Fibroblast of skin of back (primary cell): ENCODE results near the gene HOOK2. TPM values are rescaled to one million over a fixed set of nuclear protein-coding genes. Genes with fewer than 3 reads are reported as not detected.
A peak's percentile ranks its signal among the peaks of the same experiment; 100 is the strongest.
"Not testable (repeated sequence)": the region's sequence is repeated elsewhere in the genome, so short reads cannot be mapped to it uniquely, and the experiment has no call there.

Source experiments
- DNase-seq: peaks from one replicate; pipeline ENCODE4 v3.0.0-alpha.2; 2013
- polyA plus RNA-seq, 2 experiments: library from polyadenylated mRNA; unstranded; fragments of 120-200 nt; gene quantifications; one replicate each; pipeline ENCODE4 v1.2.1, GENCODE V29; 2013; ENCODE audit not compliant: insufficient read length in 2 of 2

Gene HOOK2, protein sequence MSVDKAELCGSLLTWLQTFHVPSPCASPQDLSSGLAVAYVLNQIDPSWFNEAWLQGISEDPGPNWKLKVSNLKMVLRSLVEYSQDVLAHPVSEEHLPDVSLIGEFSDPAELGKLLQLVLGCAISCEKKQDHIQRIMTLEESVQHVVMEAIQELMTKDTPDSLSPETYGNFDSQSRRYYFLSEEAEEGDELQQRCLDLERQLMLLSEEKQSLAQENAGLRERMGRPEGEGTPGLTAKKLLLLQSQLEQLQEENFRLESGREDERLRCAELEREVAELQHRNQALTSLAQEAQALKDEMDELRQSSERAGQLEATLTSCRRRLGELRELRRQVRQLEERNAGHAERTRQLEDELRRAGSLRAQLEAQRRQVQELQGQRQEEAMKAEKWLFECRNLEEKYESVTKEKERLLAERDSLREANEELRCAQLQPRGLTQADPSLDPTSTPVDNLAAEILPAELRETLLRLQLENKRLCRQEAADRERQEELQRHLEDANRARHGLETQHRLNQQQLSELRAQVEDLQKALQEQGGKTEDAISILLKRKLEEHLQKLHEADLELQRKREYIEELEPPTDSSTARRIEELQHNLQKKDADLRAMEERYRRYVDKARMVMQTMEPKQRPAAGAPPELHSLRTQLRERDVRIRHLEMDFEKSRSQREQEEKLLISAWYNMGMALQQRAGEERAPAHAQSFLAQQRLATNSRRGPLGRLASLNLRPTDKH
- polyA plus RNA-seq (2013, experiment 1 of 2; ENCODE audit: insufficient read length) = 20.7 TPM
- 21.8 TPM for polyA plus RNA-seq (2013, experiment 2 of 2; ENCODE audit: insufficient read length)

DNA sequence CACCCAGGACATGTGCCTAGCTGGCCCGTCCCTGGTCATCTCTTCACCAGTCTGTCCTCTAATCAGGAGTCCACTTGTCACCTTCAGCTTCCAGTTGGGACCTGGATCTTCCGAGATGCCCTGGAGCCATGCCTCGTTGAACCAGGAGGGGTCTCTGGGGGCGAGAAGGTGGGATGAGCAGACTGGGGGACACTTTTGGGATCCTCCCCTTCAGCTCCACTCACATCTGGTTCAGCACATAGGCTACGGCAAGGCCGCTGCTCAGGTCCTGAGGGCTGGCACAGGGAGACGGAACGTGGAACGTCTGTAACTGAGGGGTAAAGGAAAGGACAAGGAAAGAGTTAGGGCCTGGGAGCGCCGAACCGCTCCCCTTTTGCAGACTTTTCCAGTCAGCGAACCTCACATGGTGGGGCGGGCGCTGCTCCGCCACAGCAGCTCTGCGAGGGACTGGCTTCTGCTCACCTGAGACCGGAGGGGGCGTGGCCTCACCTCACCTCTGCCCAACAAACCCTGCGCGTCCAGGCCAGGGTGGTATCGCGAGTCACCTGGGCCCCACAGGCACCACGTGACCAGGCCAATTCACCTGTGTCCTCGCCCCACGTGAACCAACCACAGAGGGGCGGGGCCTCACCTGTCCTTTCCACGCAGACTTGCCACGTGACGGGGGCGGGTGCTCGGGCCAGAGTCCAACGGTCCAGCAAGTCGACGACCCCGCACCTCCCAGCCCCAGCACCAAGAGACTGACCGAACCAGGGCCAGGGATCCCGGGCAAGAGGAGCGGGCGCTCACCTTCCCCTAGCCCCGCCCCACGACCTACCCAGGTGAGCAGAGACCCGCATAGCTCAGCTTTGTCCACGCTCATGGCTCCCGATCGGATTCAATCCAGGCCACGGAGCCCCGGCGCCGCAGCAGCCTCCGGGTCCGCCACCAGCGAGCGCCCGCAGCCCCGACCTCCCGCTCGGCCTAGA lies at the start of gene HOOK2:
Gene HOOK2 (minus strand): TSS at position 965 of the 968 bp plus-strand sequence. CDS start 103 bp downstream, at position 862.
- no peak for DNase-seq

GRCh38 chr19:12821761-12822160 lies 46.4 kb upstream of the HOOK2 start:
- no peak for DNase-seq

DNA sequence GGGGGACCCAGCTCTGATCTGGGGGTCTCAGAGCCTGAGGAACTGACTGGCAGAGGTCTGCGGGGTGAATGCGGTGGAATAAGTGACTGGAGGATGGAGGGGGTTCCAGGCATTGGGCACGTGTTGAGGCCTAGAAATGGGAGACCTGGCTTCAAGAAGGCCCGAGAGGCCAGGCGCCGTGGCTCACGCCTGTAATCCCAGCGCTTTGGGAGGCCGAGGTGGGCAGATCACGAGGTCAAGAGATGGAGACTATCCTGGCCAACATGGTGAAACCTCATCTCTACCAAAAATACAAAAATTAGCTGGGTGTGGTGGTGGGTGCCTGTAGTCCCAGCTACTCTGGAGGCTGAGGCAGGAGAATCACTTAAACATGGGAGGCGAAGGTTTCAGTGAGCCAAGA lies 42.5 kb upstream of the HOOK2 start:
- DNase-seq = not testable (repeated sequence)

GRCh38 chr19:12817188-12817587 lies 41.8 kb upstream of the HOOK2 start:
- not testable (repeated sequence) for DNase-seq

GRCh38 chr19:12815088-12815487 lies 39.7 kb upstream of the HOOK2 start:
- no peak for DNase-seq

DNA sequence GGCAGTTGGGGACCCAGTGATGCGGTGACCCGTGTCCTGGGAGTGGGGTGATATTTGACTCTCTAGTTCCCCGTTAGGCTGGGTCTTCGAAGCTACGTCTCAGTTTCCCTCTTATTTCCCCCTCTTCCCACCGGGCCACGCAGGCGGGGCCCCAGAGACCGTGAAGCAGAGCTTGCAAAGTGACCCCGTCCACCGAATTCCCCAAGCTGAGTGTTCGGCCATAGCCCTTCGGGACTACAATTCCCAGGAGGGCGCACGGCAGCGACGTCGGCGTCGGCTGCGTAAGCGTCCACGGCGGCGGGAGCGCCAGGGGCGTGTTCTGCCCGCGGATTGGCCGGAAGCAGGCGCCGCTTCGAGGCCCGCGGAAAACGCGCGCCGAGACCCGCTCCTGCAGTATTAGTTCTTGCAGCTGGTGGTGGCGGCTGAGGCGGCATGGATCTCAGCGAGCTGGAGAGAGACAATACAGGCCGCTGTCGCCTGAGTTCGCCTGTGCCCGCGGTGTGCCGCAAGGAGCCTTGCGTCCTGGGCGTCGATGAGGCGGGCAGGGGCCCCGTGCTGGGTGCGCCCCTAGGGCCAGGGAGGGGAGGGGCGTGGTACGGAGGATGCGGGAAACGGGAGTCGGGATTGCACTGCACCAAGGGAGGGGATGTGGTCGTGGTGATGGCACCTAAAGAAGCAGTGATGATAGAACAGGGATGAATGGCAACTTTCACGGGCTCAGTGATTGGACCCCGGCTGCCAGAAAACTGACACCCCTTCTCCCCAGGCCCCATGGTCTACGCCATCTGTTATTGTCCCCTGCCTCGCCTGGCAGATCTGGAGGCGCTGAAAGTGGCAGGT lies 31.1 kb upstream of the HOOK2 start, which contains the start of gene RNASEH2A:
Gene RNASEH2A (plus strand): TSS at position 343 of the 840 bp plus-strand sequence. CDS start 90 bp downstream, at position 433.
- DNase-seq = peak; percentile 91

DNA sequence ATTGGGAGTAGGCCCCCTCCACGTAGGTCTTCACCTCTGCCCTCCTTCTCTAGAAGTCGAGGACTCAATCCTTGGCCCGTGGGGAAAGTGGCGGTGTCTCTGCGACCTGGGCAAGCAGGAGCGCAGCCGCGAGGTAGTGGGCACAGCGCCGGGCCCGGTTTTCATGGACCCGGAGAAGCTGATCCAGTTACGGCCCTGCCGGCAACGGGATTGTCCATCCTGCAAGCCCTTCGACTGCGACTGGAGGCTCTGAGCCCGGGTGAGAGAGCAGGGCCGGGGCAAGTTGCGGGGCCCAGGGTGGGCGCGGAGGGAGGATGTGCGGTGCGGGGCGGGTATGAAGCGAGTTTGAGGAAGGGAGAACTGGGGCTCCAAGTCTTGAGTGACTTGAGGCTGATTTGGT lies 28.7 kb upstream of the HOOK2 start:
- DNase-seq = no peak

DNA sequence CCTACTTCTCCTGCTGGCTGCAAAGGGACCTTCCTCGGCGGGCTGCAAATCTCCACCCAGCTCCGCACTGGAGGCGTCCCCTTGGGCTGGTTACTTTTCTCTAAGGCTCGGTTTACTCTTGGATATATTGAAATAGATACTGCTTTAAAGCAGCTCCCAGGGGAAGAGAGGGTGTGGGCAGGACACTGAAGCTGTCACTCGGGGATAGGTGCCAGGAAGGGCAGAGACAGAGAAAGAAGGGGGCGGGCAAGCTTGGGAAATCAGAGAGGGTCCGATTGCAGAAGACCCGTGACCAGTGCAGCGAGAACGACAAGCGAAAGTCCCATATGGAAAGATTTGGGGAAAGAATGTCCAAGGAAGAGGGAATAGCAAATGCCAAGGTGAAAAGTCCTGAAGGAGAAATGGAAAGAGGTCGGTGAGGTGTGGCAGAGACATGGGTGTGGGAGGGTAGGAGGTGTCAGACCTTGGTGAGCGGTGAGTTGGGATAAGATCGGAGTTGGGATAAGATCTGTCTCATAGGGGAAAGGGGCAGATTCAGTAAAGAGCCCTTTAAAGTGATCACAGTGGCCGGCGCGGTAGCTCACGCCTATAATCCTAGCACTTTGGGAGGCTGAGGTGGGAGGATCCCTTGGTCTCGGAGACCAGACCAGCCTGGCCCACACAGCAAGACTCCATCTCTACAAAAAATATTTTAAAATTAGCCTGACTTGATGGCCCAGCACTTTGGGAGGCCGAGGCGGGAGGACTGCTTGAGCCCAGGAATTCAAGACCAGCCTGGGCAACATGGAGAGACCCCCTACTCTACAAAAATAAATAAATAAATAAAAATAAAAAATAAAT lies 27.1 kb upstream of the HOOK2 start:
- DNase-seq = no peak

DNA sequence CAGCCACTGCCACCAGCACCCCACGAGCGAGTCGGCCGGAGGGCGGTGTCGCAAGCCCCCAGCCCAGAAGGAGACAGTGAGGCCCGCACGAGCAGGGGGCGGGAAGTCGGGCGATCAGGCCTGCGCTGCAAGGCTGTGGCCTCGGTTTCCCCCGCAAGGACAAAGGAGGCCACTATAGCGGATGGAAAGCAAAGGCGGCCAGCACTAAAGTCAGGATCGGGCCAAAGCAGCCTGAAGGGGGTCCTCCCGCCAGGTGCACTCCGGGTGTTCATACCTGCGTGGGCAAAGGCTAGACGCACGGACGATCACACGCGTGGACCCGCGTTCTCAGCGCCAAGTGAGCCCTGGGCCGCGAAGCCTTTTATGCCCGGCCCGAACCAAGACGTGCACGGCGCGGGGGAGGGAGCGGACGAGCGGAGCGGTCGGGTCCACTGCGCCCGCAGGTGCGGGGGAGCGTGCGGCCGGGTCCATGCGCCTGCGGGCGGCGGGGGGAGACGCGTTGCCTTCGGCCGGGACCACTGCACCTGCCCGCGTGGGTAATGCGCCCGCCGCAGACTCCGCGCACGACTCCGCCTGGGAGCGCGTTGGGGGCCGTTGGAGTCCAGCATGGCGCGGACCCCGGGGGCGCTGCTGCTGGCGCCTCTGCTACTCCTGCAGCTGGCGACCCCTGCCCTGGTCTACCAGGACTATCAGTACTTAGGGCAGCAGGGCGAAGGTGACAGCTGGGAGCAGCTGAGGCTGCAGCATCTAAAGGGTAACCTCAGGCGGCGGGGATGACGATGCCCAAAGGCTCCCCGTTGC lies 26.3 kb upstream of the HOOK2 start, which contains the start of the genes PRDX2 and THSD8:
Gene PRDX2 (minus strand): TSS at position 335 of the 801 bp plus-strand sequence. CDS start 539 bp downstream, outside the sequence.
Gene THSD8 (plus strand): TSS at position 604 of the 801 bp plus-strand sequence. CDS start 3 bp downstream, at position 607.
- peak; percentile 64 for DNase-seq

DNA sequence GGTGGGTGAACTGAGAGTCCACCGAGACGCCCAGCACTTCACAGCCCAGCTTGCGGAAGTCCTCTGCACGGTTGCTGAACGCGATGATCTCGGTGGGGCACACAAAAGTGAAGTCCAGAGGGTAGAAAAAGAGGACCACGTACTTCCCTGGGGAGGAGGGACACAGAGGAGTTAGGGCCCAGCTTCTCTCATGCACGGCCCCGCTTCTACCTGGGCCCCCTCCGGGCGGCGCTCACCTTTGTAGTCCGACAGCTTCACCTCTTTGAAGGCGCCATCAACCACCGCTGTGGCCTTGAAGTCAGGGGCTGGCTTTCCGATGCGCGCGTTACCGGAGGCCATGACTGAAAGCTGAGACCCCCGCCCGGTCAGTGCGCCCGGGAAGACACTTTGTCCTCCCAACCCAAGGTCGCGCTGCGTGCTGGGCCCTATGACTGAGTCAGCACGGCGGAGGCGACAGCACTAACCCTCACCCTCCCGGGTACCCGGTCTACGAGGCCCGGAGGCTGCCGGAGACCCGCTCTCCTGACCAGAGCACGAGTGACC lies 25.6 kb upstream of the HOOK2 start:
- DNase-seq = no peak

- no peak for DNase-seq
Observed at GRCh38 chr19:12800466-12800770, 25.1 kb upstream of the HOOK2 start.

DNA sequence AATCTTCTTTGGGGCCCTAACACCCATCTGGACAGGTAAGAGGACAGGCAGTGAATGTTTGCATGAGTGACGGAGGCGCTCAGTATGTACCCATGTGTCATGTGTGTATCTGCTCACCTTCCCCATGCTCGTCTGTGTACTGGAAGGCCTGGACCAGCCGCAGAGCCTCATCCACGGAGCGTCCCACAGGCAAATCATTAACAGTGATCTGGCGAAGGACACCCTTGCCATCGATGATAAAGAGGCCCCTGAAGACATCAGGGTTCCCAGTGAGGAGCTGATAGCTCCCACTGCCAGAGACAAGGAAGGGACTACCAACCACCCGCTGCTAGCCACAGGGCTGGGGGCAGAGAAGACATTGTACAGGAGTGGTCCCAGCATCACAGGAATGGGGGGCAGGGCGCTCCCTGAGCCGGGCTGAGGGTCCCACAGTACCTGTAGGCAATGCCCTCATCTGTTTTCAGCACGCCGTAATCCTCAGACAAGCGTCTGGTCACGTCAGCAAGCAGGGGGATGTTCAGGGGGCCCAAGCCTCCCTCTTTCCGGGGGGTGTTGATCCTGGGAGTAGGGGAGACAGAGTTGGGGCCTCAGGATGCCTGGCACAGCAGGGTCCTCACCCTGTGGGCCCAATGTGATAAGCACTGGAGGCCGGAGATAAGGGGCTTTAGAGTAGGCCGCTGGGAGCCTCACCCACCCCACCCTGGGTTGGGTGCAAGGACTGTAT lies 24.6 kb upstream of the HOOK2 start:
- no peak for DNase-seq

- DNase-seq = not testable (repeated sequence)
Observed at GRCh38 chr19:12797607-12798006, 22.3 kb upstream of the HOOK2 start.

- DNase-seq = no peak
Observed at GRCh38 chr19:12797141-12797587, 21.8 kb upstream of the HOOK2 start.

DNA sequence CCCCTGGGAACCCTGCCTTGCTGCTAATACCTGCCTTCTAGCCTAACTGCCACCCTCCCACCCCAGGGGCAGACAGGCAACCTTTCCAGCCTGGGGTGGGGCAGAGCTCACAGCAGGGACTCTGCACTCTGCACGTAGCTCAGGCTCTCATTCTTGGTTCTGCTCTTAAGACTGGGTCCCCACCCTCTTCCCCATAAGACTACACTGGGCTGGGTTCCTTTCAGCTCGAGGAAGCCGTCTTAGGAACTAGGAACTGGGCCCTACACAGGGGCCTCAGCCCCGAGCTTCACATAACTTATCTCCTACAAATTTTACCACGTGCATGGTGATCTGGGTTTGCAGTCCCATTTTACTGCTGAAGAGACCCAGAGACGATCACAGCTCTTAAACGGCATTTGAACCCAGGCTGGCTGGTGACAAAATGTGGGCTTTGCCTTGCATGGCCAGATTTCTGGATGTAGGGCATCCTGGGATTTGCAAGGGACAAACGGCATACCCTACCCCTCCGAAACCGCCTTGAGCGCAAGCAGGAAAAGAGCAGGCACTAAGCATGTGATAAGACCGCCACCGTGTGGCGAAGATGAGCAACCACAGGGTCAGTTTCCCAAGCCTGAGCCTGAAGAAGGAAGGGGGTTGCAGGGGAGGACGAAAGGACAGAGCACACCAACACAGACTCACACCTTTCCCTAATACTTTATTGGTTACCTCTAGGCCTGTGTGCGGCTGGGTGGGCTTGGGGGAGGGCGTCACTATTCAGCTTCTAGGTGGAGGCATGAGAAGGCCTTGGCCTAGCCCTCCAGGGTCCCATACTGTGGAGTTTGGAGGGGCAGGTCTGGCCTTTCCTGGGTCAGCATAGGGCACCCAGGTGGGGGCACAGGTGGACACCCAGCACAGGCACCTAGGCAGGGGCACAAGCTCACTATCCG lies 21.1 kb upstream of the HOOK2 start:
- peak; percentile 79 for DNase-seq

DNA sequence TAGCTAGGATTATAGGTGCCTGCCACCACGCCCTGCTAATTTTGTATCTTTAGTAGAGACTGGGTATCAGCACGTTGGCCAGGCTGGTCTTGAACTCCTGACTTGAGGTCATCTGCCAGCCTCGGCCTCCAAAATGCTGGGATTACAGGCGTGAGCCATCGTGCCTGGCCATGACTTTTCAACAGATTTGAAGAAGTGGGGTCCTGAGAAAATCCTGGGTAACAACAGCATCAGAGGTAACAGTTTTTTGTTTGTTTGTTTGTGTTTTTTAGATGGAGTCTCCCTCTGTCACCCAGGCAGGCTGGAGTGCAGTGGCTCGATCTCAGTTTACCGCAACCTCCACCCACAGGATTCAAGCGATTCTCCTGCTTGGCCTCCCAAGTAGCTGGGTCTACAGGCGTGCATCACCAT lies 19.6 kb upstream of the HOOK2 start:
- no peak for DNase-seq
